Erythroblast (primary cell): ENCODE data around the gene JAG1.
A peak's percentile ranks its signal among the peaks of the same experiment; 100 is the strongest.

Experiments used
- DNase-seq, 2 experiments: peaks; one replicate each; lab custom pipeline; 2025; lab: John Stamatoyannopoulos, UW
- GATA1 ChIP-seq: IDR thresholded peaks from 2 replicates; pipeline ENCODE4 v1.6.1; 2011; ENCODE audit warnings: low read depth, mild to moderate bottlenecking, control low read depth, low read length, moderate library complexity
- POLR2A ChIP-seq: IDR thresholded peaks from 2 replicates; pipeline ENCODE4 v1.6.1; 2011; ENCODE audit warnings: mild to moderate bottlenecking, low read length

Gene JAG1

GRCh38 chr20:10658051-10658823, 15.6 kb downstream of the JAG1 start:
- DNase-seq = peak in 1 of 2 experiments; percentile 2
- TF ChIP-seq POLR2A (no peak), GATA1 (no peak)

DNA sequence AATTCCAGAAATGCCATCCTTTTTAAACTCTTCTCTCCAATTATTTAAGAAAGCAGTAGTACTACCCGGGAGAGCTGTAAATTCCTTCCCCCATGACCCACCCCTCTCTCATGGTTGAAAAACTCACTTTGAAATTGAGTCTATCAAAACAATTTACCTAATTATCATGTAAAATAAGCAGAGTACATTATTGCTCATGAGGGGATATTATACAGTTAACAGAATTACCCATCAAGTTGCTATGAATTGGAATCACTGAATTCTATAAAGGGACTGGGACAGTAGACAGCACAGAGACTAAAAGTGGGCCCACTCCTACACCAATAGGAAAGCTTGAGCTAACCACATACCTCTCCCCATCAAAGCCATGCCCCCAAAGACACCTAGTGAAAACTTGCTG, 16.3 kb downstream of the JAG1 start:
- DNase-seq = no peak
- TF ChIP-seq POLR2A = no peak
- no peak for TF ChIP-seq GATA1

GRCh38 chr20:10655720-10656669, 17.8 kb downstream of the JAG1 start:
- TF ChIP-seq POLR2A (no peak), GATA1 (no peak)
- DNase-seq = no peak

DNA sequence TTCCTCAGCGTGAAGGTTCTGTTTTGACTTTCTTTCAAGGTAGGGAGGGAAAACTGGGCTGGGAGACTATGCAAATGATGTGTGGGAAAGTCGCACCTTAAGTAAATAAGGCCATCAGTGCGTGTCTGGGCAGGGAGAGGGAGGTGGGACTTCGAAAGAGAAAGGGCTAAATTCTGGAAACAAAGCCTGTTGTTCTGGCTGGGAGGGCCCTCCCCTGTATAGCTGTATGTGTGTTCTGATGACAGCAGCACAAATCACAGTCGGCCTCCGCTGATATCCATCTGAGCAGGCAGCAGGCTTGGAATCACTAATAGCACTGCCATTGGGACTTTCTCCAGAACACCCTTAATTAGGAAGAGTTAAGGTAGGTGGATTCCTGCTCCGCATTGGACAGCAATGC, 19.2 kb downstream of the JAG1 start:
- no peak for DNase-seq
- TF ChIP-seq POLR2A = no peak
- TF ChIP-seq GATA1 = no peak

GRCh38 chr20:10654250-10654610, 19.6 kb downstream of the JAG1 start:
- DNase-seq = no peak
- TF ChIP-seq POLR2A (no peak), GATA1 (no peak)

DNA sequence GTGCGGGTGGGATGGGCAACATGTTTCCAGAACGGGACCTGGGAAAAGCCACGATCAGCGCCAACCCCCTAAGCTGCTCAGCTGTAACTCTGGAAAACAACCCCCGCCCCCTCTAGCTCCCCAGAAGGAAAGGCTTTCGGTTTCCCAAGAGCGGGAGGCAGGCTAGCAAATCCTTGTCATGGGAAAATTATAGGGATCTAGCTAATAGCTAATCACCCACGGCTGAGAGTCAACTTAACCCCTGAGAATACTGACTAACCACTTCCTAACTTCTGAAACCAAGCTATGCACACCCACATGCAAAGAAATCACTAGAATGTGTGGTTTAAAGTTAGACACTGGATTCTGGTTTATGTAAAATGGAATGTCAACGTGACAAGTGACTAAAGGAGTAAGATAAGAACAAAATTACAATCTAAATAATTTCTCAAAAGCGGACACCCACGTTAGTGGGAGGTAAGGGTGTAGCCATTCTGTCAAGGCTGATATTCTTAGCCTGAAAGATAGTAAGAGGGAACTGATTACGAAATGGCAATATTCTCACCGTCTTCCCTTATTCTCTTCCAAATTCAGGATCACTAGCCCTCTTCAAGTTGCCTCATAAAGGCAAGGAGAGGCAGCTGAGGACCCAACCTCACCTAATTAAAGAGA, 20.1 kb downstream of the JAG1 start:
- TF ChIP-seq GATA1 (no peak), POLR2A (no peak)
- DNase-seq = no peak

- TF ChIP-seq POLR2A (no peak), GATA1 (no peak)
- no peak for DNase-seq
Measured at GRCh38 chr20:10652660-10653261, 21.0 kb downstream of the JAG1 start.

DNA sequence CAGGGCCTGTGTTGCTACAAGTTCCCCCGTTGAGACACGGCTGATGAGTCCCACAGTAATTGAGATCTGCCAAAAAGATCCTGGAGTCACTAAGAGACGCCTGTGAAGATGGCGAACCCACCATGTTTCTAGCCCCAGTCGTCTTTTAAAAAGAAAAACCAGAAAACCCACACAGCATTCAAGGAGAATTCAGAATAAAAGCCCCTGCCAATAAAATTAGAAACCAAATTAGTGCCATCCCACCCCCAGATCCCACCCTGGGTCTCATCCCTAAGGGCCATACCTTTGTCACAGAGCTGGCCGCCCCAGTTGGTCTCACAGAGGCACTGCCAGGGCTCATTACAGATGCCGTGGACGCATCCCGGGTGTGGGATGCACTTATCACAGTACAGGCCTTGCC, 21.6 kb downstream of the JAG1 start:
- no peak for TF ChIP-seq POLR2A
- no peak for DNase-seq

DNA sequence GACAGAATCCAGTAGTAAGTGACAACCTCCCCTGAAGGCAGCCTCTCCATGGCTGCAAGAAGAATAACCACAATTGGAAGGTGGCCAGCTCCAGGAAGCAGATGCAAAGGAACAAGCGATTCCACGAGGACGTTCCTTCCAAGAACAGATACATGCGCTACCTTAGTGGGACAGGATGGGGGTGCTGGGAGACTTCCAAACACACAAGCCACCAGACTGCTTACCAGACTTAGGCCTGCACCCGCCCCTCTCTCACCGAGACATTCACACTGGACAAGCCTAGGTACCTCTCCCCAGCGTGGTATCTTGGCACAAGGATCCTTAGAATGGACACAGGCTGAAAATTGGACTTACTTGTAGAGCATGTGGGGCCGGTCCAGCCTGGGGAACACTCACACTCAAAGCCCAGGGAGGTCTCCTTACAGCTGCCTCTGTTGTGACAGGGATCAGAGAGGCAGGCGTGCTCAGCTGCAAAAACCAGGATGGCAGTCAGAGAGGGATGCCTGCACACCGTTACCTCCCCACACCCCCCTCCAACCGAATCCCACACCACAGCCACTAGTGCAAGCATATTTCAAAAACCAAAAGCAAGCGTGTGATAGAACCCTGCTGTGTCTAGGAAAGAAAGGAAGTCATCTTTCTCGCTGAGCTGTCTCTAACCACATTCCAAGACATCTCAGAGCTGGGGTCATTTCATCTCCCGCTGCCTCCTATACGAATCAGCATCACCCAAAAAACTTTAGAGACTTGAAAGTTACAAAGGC, 22.4 kb downstream of the JAG1 start:
- no peak for TF ChIP-seq GATA1
- no peak for TF ChIP-seq POLR2A
- DNase-seq = no peak

GRCh38 chr20:10649797-10650160, 24.0 kb downstream of the JAG1 start:
- no peak for TF ChIP-seq POLR2A
- no peak for TF ChIP-seq GATA1

GRCh38 chr20:10649080-10649796, 24.6 kb downstream of the JAG1 start:
- TF ChIP-seq POLR2A = no peak
- TF ChIP-seq GATA1 = no peak
- DNase-seq = no peak

More at GRCh38 chr20:10649797-10650160, 24.0 kb downstream of the JAG1 start:
- no peak for DNase-seq

- DNase-seq = no peak
- TF ChIP-seq GATA1 (no peak), POLR2A (no peak)
Measured at GRCh38 chr20:10648651-10649050, 25.1 kb downstream of the JAG1 start.
